Skeletal muscle tissue (tissue), 4 donors: ENCODE measurements around the gene CALML6. TPM values are rescaled to one million over a fixed set of nuclear protein-coding genes. Genes with fewer than 3 reads are reported as not detected.
"Not testable (repeated sequence)": the region's sequence is repeated elsewhere in the genome, so short reads cannot be mapped to it uniquely, and the experiment has no call there.

Experiments used
- H3K27ac ChIP-seq: one replicate; pipeline ENCODE4 v1.7.0; 2013; ENCODE audit warnings: mild to moderate bottlenecking, low read depth, low read length, inconsistent platforms
- H3K27me3 ChIP-seq, 3 donors: one replicate each; pipeline ENCODE4 v1.7.0; 2013; ENCODE audit warnings: low read length in 3 of 3; ENCODE audit not compliant: control insufficient read depth in 3 of 3, insufficient read depth in 3 of 3
- H3K36me3 ChIP-seq, 3 donors: one replicate each; pipeline ENCODE4 v1.7.0; 2013; ENCODE audit warnings: low read length in 3 of 3; ENCODE audit not compliant: control insufficient read depth in 3 of 3, insufficient read depth in 3 of 3
- H3K4me1 ChIP-seq, 3 donors: one replicate each; pipeline ENCODE4 v1.7.0; 2013; ENCODE audit warnings: low read length in 3 of 3, mild to moderate bottlenecking in 3 of 3; ENCODE audit not compliant: control insufficient read depth in 3 of 3, insufficient read depth in 3 of 3
- H3K4me3 ChIP-seq, 3 donors: one replicate each; pipeline ENCODE4 v1.7.0; 2013; ENCODE audit warnings: low read length in 3 of 3
- H3K9ac ChIP-seq, 3 donors: one replicate each; pipeline ENCODE4 v1.7.0; 2013; ENCODE audit warnings: low read length in 3 of 3, mild to moderate bottlenecking in 3 of 3, moderate library complexity in 2 of 3, low read depth in 1 of 3
- H3K9me3 ChIP-seq, 3 donors: one replicate each; pipeline ENCODE4 v1.7.0; 2013; ENCODE audit warnings: low read length in 3 of 3; ENCODE audit not compliant: control insufficient read depth in 3 of 3
- total RNA-seq: library from RNA; depleted of rRNA; stranded (reverse); fragments of >200 nt; gene quantifications from one replicate; pipeline ENCODE4 v1.2.3, GENCODE V29; 2014
- donor health status: Osteomylitis.

The CALML6 gene
- total RNA-seq, 1 donor from 2014 or later, result 191 TPM

GRCh38 chr1:1879942-1880341, 35.1 kb upstream of the CALML6 start:
- H3K4me1 ChIP-seq, result peaks cover 35 to 42% (median 37%) of the 10 kb centered on the region in 3 donors

DNA sequence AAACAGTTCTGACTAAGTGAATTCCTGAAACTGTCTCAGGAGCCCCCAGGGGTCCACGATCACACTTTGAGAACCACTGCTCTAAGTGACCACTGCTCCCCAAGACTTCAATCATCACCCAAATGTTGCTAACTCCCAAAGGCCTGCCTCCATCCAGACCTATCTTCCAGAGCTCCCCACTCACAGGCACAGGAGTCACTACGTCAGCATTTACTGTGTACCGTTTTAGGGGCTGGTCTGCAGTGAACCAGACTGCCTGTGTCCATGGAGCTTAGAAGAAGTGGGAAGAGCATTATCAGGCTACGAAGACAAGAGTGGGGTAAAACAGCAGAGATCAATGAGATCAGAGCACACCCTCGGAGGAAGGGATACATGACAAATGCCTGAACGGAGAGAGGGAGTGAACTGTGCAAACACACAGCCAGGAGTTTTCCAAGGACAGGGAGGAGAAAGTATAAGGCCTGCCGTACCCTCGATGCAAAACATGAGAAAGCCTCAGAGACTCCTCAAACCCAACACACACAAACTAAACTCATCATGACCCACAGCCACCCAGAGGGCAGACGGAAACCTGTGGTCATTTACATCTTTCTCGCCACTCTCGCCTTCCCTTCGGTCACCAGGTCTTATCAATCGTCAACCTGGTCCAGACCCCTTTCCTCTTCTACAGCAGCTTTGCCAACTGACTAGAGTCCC, 34.3 kb upstream of the CALML6 start:
- H3K4me3 ChIP-seq, result no peak overlapping the region
- no peaks in the 10 kb centered on the region for H3K27me3 ChIP-seq
- H3K9me3 ChIP-seq, result no peaks in the 10 kb centered on the region
- H3K36me3 ChIP-seq, result peaks cover 3 to 8% (median 3%) of the 10 kb centered on the region in 3 donors
- H3K27ac ChIP-seq, result no peak overlapping the region
- peak overlapping the region in 1 of 3 donors; percentile 30 for H3K9ac ChIP-seq
- H3K4me1 ChIP-seq, result peaks cover 35 to 42% (median 37%) of the 10 kb centered on the region in 3 donors

More at GRCh38 chr1:1879942-1880341, 35.1 kb upstream of the CALML6 start:
- Histone ChIP-seq H3K27ac (no peak overlapping the region), H3K9ac (no peak overlapping the region), H3K27me3 (no peaks in the 10 kb centered on the region), H3K4me3 (no peak overlapping the region), H3K36me3 (peaks cover 3 to 10% (median 3%) of the 10 kb centered on the region in 3 donors), H3K9me3 (no peaks in the 10 kb centered on the region)

GRCh38 chr1:1881727-1882126, 33.3 kb upstream of the CALML6 start:
- H3K36me3 ChIP-seq, result no peaks in the 10 kb centered on the region
- no peaks in the 10 kb centered on the region for H3K9me3 ChIP-seq
- H3K9ac ChIP-seq, result peak overlapping the region in 1 of 3 donors; percentile 45
- no peak overlapping the region for H3K27ac ChIP-seq
- peaks cover 27 to 36% (median 33%) of the 10 kb centered on the region in 3 donors for H3K4me1 ChIP-seq
- no peak overlapping the region for H3K4me3 ChIP-seq
- H3K27me3 ChIP-seq, result no peaks in the 10 kb centered on the region

- Histone ChIP-seq H3K9ac (peak overlapping the region in 1 of 3 donors; percentile 62), H3K27ac (no peak overlapping the region)
These were observed 31.8 kb upstream of the CALML6 start for GRCh38 chr1:1883092-1883873.

DNA sequence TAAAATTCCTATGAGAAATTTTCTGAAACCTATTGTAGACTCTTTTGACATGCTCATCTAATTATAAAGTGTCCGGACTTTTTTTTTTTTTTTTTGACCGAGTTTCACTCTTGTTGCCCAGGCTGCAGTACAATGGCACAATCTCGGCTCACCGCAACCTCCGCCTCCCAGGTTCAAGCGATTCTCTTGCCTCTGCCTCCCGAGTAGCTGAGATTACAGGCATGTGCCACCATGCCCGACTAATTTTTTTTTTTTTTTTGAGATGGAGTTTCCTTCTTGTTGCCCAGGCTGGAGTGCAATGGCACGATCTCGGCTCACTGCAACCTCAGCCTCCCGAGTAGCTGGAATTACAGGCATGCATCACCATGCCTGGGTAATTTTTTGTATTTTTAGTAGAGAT, 31.2 kb upstream of the CALML6 start:
- H3K27me3 ChIP-seq, H3K27ac ChIP-seq, H3K9me3 ChIP-seq, H3K4me3 ChIP-seq, H3K36me3 ChIP-seq, H3K9ac ChIP-seq: not testable (repeated sequence)
- peaks cover 30 to 39% (median 30%) of the 10 kb centered on the region in 3 donors for H3K4me1 ChIP-seq

More at GRCh38 chr1:1883092-1883873, 31.8 kb upstream of the CALML6 start:
- Histone ChIP-seq H3K9me3 (no peaks in the 10 kb centered on the region), H3K4me1 (peaks cover 30 to 40% (median 32%) of the 10 kb centered on the region in 3 donors), H3K36me3 (no peaks in the 10 kb centered on the region), H3K27me3 (no peaks in the 10 kb centered on the region), H3K4me3 (no peak overlapping the region)

DNA sequence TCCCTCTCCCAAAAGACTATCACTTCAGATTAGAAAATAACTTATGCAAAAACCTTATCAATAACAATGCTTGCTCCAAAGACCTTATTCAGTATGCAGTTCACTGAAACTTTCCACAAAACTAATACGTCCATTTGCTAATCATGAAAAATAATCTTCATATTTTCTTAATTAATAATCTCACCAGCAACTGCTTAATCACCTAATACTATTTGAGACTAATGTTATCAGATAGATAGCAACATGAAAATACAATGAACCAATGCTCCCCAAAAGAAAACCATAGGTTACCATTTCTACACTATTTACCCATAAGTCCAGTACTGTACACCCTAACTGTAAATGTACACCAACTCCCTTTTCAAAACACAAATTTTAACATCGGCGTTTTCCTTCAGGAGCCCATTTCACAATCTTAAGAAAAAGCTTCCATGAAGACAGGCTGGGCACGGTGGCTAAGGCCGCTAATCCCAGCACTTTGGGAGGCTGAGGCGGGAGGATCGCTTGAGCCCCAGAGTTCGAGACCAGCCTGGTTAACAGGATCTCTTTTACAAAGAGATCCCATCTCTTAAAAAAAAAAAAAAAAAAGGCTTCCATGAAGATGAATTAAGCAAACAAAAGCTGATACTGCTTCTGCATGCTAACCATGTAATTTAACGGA, 25.8 kb upstream of the CALML6 start:
- no peaks in the 10 kb centered on the region for H3K36me3 ChIP-seq
- peak overlapping the region; percentile 51 for H3K27ac ChIP-seq
- H3K4me3 ChIP-seq, result peak overlapping the region; percentile 69 to 78 (median 77)
- H3K27me3 ChIP-seq, result no peaks in the 10 kb centered on the region
- H3K9me3 ChIP-seq, result no peaks in the 10 kb centered on the region
- H3K9ac ChIP-seq, result peak overlapping the region; percentile 74 to 80 (median 79)
- peaks cover 36 to 41% (median 39%) of the 10 kb centered on the region in 3 donors for H3K4me1 ChIP-seq

GRCh38 chr1:1889847-1890505, 25.1 kb upstream of the CALML6 start:
- H3K9me3 ChIP-seq, result no peaks in the 10 kb centered on the region
- peak overlapping the region; percentile 51 for H3K27ac ChIP-seq
- peak overlapping the region; percentile 69 to 78 (median 77) for H3K4me3 ChIP-seq
- peaks cover 41 to 48% (median 46%) of the 10 kb centered on the region in 3 donors for H3K4me1 ChIP-seq
- H3K9ac ChIP-seq, result peak overlapping the region; percentile 74 to 80 (median 79)
- no peaks in the 10 kb centered on the region for H3K36me3 ChIP-seq
- H3K27me3 ChIP-seq, result peaks cover 0 to 4% (median 0%) of the 10 kb centered on the region in 3 donors

DNA sequence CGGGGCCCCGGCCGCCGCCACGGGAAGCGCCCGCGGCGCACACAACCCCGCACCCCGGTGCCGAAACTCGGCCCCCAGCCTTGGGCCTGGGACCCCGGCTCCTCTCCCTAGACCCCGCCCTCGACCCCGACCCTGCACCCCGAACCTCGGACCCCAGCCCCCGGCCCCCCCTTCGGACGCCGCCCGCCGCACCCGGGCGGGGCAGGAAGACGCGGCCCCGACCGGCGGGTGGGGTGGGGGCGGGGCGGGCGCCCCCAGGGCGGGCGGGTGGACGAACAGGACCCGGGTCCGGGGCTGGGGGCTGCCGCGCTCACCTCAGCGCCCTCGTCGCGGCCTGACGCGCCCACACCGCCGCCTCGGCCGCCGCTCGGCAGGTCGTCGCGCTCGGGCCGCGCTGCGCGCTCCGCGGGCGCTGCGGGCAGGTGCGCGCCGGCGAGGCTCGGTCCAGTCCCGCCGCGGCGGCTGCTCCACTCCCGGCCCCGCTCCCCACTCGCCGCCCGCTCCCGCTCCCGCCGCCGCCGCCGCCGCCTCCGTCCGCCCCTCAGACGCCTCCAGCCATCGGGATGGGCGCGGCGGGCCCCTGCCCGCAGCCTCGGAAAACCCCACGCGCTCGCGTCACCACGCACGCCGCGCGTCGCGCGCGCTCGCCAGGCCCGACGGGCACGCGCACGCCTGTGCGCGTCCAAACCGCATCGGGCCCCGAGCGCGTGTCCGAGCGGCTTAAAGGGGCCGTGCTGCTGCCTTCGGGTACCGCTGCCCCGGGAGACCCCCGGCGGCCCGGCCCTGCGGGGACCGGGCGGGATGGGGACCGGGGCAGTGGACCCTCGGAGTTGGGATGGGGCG, 24.3 kb upstream of the CALML6 start, which contains the start of gene GNB1:
Gene GNB1 (minus strand): TSS at position 582 of the 843 bp plus-strand sequence. CDS start 65,634 bp downstream, outside the sequence.
- Histone ChIP-seq H3K27ac (peak within 1 kb of the TSS; percentile 76), H3K27me3 (peaks cover 1 to 8% (median 7%) of the 10 kb centered on the region in 3 donors), H3K4me1 (peaks cover 49 to 56% (median 50%) of the 10 kb centered on the region in 3 donors), H3K9ac (peak within 1 kb of the TSS; percentile 80 to 93 (median 81)), H3K4me3 (peak within 1 kb of the TSS; percentile 69 to 87 (median 86)), H3K36me3 (no peaks in the 10 kb centered on the region), H3K9me3 (no peaks in the 10 kb centered on the region)
